Endothelial cell (in vitro differentiated cells): ENCODE results near the gene INTS6. TPM values are rescaled to one million over a fixed set of nuclear protein-coding genes. Genes with fewer than 3 reads are reported as not detected.

Experiments used
- DNase-seq: peaks from one replicate; pipeline ENCODE4 v3.0.0; 2021; ENCODE audit warnings: low spot score
- H3K27ac Mint-ChIP-seq: one replicate; pipeline ENCODE4 v1.8.0; 2021; ENCODE audit warnings: mixed read lengths, inconsistent platforms; ENCODE audit not compliant: unreplicated experiment
- H3K27me3 Mint-ChIP-seq: one replicate; pipeline ENCODE4 v1.8.0; 2021; ENCODE audit warnings: mild to moderate bottlenecking, moderate library complexity, mixed read lengths, inconsistent platforms; ENCODE audit not compliant: unreplicated experiment
- H3K36me3 Mint-ChIP-seq: one replicate; pipeline ENCODE4 v1.8.0; 2021; ENCODE audit warnings: mild to moderate bottlenecking, low read depth, mixed read lengths, inconsistent platforms; ENCODE audit not compliant: unreplicated experiment
- H3K4me1 Mint-ChIP-seq: one replicate; pipeline ENCODE4 v1.8.0; 2021; ENCODE audit warnings: mild to moderate bottlenecking, mixed read lengths, inconsistent platforms; ENCODE audit not compliant: unreplicated experiment
- H3K4me3 Mint-ChIP-seq: one replicate; pipeline ENCODE4 v1.8.0; 2021; ENCODE audit warnings: mild to moderate bottlenecking, mixed read lengths, inconsistent platforms; ENCODE audit not compliant: unreplicated experiment
- H3K9me3 Mint-ChIP-seq: one replicate; pipeline ENCODE4 v1.8.0; 2021; ENCODE audit warnings: mixed read lengths, inconsistent platforms; ENCODE audit not compliant: unreplicated experiment
- CTCF ChIP-seq: fragments of 200-600 bp; sonication (generic); IDR thresholded peaks from one replicate; pipeline ENCODE4 v1.5.0; 2021; ENCODE audit warnings: antibody characterized with exemption; ENCODE audit not compliant: unreplicated experiment
- total RNA-seq: library from RNA; stranded (reverse); fragmentation: NEBNext Ultra II Directional; extraction: Animal tissue kit (Norgen Biotek cat#: 25700); gene quantifications from one replicate; pipeline ENCODE4 v1.2.1, GENCODE V29; 2021; ENCODE audit not compliant: unreplicated experiment

The INTS6 gene
- total RNA-seq, 1 donor from 2014 or later: 45.0 TPM

GRCh38 chr13:51423766-51424165 lies 29.1 kb downstream of the INTS6 start:
- Mint-ChIP-seq H3K36me3 (peaks cover 19% of the 10 kb centered on the region), H3K9me3 (no peaks in the 10 kb centered on the region), H3K4me1 (peaks cover 15% of the 10 kb centered on the region), H3K27ac (no peak overlapping the region), H3K27me3 (no peaks in the 10 kb centered on the region), H3K4me3 (no peak overlapping the region)
- no peak for TF ChIP-seq CTCF
- DNase-seq: no peak

GRCh38 chr13:51422484-51422883 lies 30.4 kb downstream of the INTS6 start:
- H3K4me3 Mint-ChIP-seq: no peak overlapping the region
- H3K27ac Mint-ChIP-seq: no peak overlapping the region
- H3K9me3 Mint-ChIP-seq: no peaks in the 10 kb centered on the region
- peaks cover 25% of the 10 kb centered on the region for H3K36me3 Mint-ChIP-seq
- no peak for TF ChIP-seq CTCF
- DNase-seq: no peak
- peaks cover 15% of the 10 kb centered on the region for H3K4me1 Mint-ChIP-seq
- H3K27me3 Mint-ChIP-seq: no peaks in the 10 kb centered on the region

GRCh38 chr13:51420681-51421490 lies 31.9 kb downstream of the INTS6 start:
- no peak for DNase-seq
- no peak overlapping the region for H3K4me3 Mint-ChIP-seq
- no peak for TF ChIP-seq CTCF
- peaks cover 39% of the 10 kb centered on the region for H3K36me3 Mint-ChIP-seq
- H3K27me3 Mint-ChIP-seq: peaks cover under 1% of the 10 kb centered on the region
- H3K9me3 Mint-ChIP-seq: no peaks in the 10 kb centered on the region
- H3K27ac Mint-ChIP-seq: no peak overlapping the region
- peaks cover 7% of the 10 kb centered on the region for H3K4me1 Mint-ChIP-seq

- no peak for TF ChIP-seq CTCF
- H3K27me3 Mint-ChIP-seq: peaks cover 4% of the 10 kb centered on the region
Observed at GRCh38 chr13:51419001-51419636, 33.7 kb downstream of the INTS6 start.

GRCh38 chr13:51417716-51418115 lies 35.1 kb downstream of the INTS6 start:
- Mint-ChIP-seq H3K27ac (no peak overlapping the region), H3K27me3 (peaks cover 4% of the 10 kb centered on the region), H3K4me1 (peaks cover 9% of the 10 kb centered on the region), H3K4me3 (peak overlapping the region; percentile 43), H3K9me3 (no peaks in the 10 kb centered on the region), H3K36me3 (peaks cover 45% of the 10 kb centered on the region)
- no peak for TF ChIP-seq CTCF
- no peak for DNase-seq

More at GRCh38 chr13:51419001-51419636, 33.7 kb downstream of the INTS6 start:
- Mint-ChIP-seq H3K36me3 (peaks cover 45% of the 10 kb centered on the region), H3K9me3 (no peaks in the 10 kb centered on the region), H3K27ac (no peak overlapping the region), H3K4me1 (peaks cover 11% of the 10 kb centered on the region), H3K4me3 (no peak overlapping the region)
- DNase-seq: no peak
